ENCODE measurements around the gene ZRSR2.

- TF ChIP-seq CTCF (conservative IDR thresholded peaks at IDR 0.05 in 1 of 2, IDR thresholded peaks at IDR 0.05 in 1 of 2; ENCODE audit: extremely low read depth in 1 of 2, insufficient read depth in 1 of 2, low read depth in 1 of 2, low read length in 2 of 2) (peak; percentile 70 to 81), EZH2 (IDR thresholded peaks at IDR 0.05; ENCODE audit: borderline replicate concordance, low read length) (no peak)
These were observed 28.6 kb upstream of the ZRSR2 start for GRCh38 chrX:15761564-15762191.

Data from mammary epithelial cell (primary cell).